Measurements from ENCODE around the gene NCEH1.
A peak's percentile ranks its signal among the peaks of the same experiment; 100 is the strongest.
"Not testable (repeated sequence)": the region's sequence is repeated elsewhere in the genome, so short reads cannot be mapped to it uniquely, and the experiment has no call there.

Gene NCEH1

DNA sequence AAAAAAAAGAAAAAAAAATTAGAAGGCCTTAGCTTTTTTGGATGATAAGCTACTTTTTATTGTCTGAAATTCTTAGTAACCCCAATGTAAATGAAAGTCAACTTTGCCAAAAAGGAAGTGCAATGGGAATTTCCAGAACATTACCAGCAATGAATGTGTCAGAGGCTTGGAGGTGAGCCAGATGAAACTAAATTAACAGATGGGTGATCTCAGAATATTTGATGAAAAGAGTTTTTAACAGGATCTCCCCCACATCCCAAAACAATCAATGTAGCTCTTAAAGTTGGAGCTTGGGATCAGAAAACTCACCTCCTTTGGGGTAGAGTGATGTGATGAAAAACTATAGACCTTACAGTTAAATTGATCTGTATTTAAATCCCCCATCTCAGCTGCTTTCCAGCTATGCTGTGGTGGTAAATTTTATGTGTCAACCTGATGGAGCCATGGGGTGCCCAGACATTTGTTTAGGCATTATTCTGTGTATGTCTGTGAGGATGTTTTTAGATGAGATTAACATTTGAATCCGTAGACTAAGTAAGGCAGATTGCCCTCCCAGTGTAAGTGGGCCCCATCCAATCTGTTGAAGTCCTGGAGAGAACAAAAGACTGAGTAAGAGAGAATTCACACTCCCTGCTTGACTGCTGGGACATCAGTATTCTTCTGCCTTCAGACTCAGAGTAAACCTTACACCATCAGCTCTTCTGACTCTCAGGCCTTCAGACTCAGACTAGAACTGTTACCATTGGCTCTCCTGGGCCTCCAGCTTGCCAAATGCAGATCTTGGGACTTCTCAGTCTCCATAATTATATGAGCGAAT lies 103.4 kb downstream of the NCEH1 start:
- DNase-seq, result no peak

- no peak for DNase-seq
Measured at GRCh38 chr3:172606021-172606420, 104.8 kb downstream of the NCEH1 start.

DNA sequence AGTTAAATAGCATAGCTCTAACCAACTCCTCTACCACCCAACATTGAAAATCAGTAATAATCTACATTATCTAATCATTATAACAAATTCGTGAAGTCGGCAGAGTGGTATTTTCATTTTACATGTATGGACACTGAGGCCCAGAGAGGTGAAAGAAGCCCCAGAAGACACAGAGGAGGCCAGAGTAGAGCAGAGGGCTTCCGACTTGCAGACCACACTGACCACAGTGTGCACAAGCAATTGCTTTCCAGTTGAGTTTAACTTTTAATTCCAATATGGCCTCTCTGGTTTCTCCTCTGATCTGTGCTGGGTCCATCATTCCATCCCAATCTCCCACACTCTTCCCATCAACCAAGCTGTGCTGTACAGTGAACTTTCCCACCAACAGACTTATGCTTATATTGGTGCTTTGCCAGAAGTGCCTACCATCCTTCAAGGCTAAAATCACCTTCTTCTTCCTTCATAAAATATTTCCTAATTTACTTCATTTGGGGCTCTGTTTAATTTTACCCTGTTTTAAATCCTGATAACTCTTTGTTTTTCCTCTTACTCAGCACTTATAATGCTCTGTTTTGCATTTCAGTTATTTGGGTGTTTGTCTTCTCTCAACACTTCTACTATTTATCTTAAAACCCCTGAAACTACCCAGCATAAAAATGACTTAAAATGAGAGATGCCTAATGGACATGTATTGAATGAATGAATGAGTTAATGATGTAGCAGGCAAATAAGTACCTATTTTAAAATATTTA lies 105.8 kb downstream of the NCEH1 start:
- no peak for DNase-seq

- DNase-seq, result no peak
Measured at GRCh38 chr3:172601066-172601832, 109.6 kb downstream of the NCEH1 start.

DNA sequence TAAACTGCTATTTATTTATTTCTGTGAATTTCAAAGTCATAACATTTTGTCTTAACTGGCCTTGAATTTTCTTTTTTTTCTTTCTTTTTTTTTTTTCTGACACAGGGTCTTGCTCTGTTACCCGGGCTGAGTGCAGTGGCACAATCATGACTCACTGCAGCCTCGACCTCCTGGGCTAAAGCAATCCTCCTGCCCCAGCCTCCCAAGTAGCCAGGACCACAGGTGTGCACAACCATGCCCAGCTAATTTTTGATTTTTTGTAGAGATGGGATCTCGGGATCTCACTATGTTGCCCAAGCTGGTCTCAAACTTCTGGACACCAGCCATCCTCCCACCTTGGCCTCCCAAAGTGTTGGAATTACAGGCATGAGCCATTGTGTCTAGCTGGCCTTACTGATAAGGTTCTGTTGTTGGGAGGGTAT lies 110.2 kb downstream of the NCEH1 start:
- no peak for DNase-seq

GRCh38 chr3:172598904-172599303 lies 112.0 kb downstream of the NCEH1 start:
- DNase-seq, result no peak

DNA sequence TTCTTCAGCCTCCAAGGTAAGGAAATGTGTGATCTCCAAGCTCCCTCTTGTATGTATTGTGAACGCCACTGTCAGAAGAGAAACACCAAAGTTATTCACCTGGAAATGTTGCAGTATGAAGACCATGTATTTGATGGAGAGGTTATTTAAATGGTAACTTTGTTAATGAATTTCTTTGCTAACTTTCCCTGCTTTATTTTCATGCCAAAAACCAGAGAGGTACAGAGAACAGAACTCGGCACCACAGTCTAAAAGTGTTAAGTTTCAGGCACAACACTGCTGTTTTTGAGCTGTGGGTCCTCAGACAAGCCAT lies 114.5 kb downstream of the NCEH1 start:
- DNase-seq, result no peak

DNA sequence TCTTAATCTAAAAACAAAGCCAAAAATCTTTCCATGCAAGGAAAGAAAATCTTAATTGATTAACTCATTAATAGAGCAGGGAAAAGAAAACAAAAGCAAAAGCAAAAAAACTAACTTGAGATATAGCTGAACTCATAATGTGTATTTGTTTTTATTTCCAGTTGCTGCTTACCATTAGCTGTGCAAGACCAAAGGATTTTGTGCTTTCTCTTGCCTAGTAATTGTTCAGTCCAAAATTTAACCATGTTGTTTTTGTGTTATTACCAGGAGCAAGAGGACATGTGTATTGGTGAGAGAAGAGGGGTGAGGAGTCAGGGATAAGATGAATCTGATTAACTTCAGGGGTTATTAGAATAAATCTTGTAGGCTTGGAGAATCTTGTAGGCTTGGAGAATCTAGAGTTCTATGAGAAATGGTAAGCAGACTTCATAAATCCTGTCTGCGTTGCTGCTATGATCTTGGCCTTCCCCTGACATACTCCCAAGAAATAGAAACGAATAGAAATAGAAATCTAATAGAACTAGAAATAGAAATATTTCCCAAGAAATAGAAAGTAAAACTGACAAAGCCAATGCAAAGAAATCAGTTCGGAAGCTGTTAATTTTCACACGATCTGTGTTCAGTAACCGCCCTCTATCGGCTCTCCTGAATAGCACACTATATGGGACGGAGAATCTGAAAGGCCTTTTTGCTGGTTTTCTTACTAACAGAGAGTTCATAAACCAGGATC lies 115.0 kb downstream of the NCEH1 start:
- DNase-seq, result peak; percentile 79

DNA sequence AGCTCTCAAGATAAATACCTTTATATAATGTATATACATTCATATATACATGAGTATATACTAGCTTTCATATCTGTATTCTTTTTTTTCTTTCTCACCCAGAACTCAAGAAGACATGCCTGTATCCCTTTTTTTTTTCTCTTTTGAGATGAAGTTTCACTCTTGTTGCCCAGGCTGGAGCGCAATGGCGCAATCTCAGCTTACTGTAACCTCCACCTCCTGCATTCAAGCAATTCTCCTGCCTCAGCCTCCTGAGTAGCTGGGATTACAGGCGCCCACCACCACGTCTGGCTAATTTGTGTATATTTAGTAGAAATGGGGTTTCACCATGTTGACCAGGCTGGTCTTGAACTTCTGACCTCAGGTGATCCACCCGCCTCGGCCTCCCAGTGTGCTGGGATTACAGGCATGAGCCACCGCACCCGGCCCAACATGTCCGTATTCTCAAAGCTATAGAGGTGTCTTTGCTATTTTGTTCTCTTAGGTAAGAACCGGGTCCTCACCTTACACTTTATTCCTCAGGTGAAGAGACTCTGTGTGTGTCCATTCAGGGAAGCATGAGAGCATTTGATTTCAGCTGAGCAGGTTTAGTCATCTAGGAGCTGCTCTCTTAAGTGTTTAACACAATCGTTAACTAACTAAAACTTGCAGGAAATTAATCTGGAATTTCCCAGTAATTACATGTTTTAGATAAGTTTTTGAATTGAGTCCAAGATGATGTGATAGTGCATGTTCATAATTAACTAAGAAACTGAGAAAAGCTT lies 115.8 kb downstream of the NCEH1 start:
- not testable (repeated sequence) for DNase-seq

- DNase-seq, result no peak
Measured at GRCh38 chr3:172592898-172593669, 117.8 kb downstream of the NCEH1 start.

- no peak for DNase-seq
Measured at GRCh38 chr3:172591876-172592771, 118.7 kb downstream of the NCEH1 start.

GRCh38 chr3:172591125-172591605 lies 119.7 kb downstream of the NCEH1 start:
- no peak for DNase-seq

DNA sequence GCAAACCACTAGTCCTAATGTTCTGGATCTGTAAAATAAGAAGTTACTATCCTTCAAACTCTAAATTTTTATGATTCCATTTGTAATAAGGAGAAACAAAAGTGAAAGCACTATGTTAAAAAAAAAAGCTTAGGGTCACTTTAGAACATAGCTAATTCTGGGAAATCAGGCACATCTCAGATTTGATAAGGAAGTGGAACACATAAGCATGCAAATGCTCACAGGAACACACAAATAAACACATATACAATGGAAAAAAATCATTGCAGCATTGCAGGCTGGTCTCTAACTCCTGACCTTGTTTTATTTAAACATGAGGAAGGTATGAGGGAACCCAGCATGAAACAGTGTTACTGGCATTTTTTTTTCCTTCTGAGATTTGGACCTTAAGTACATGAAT lies 124.4 kb downstream of the NCEH1 start:
- no peak for DNase-seq

GRCh38 chr3:172585954-172586353 lies 124.9 kb downstream of the NCEH1 start:
- DNase-seq, result no peak

DNA sequence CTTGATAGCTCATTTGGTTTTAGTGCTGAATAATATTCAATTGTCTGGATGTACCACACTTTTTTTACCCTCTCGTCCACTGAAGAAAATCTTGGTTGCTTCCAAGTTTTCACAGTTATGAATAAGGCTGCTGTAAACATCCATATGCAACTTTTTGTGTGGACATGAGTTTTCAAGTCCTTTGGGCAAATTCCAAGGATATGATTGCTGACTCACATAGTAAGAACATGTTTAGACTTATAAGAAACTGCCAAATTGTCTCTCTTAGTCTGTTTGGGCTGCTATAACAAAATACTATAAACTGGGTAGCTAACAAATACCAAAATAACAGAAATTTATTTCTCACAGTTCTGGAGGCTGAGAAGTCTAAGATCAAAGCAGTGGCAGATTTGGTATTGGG lies 128.2 kb downstream of the NCEH1 start:
- DNase-seq, result no peak

DNA sequence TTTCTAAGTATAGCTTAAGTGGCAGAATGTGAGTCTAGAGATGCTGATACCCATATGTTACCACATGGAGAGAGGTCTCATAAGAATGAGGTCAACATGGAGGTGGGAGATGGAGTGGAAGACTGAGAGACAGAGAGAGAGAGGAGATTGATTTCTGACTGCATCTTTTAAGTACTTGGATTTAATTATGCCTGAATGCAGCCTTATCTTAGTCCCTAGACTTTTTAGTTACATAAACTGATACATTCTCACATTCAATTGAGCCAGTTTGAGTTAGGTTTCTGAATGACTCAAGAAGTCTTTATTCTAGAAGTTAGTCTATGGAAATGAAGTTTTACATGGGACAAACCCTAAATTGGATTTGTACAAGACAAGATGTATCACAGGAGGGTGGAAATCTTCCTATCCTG lies 129.1 kb downstream of the NCEH1 start:
- no peak for DNase-seq

- DNase-seq, result no peak
Measured at GRCh38 chr3:172580680-172581401, 130.0 kb downstream of the NCEH1 start.
